ENCODE measurements around the gene IPO7.
"Not testable (repeated sequence)": the region's sequence is repeated elsewhere in the genome, so short reads cannot be mapped to it uniquely, and the experiment has no call there.

IPO7 gene

GRCh38 chr11:9384535-9385326, at the start of gene IPO7:
IPO7 (plus strand) TSS chr11:9384652; CDS start chr11:9384764, 112 bp downstream.
- peak; percentile 61 for DNase-seq (ENCODE audit: low read depth)

- no peak for DNase-seq (ENCODE audit: low read depth)
Measured at GRCh38 chr11:9341638-9342178, 42.7 kb upstream of the IPO7 start.

- no peak for DNase-seq (ENCODE audit: low read depth)
Measured at GRCh38 chr11:9344061-9344680, 40.3 kb upstream of the IPO7 start.

- no peak for DNase-seq (ENCODE audit: low read depth)
Measured at GRCh38 chr11:9347100-9347499, 37.4 kb upstream of the IPO7 start.

- not testable (repeated sequence) for DNase-seq (ENCODE audit: low read depth)
Measured at GRCh38 chr11:9347779-9348178, 36.7 kb upstream of the IPO7 start.

- DNase-seq (ENCODE audit: low read depth), result no peak
Measured at GRCh38 chr11:9351321-9351881, 33.1 kb upstream of the IPO7 start.

- DNase-seq (ENCODE audit: low read depth), result no peak
Measured at GRCh38 chr11:9357041-9357440, 27.4 kb upstream of the IPO7 start.

- not testable (repeated sequence) for DNase-seq (ENCODE audit: low read depth)
Measured at GRCh38 chr11:9360862-9361622, 23.4 kb upstream of the IPO7 start.

GRCh38 chr11:9362393-9362863, 22.0 kb upstream of the IPO7 start:
- no peak for DNase-seq (ENCODE audit: low read depth)

DNA sequence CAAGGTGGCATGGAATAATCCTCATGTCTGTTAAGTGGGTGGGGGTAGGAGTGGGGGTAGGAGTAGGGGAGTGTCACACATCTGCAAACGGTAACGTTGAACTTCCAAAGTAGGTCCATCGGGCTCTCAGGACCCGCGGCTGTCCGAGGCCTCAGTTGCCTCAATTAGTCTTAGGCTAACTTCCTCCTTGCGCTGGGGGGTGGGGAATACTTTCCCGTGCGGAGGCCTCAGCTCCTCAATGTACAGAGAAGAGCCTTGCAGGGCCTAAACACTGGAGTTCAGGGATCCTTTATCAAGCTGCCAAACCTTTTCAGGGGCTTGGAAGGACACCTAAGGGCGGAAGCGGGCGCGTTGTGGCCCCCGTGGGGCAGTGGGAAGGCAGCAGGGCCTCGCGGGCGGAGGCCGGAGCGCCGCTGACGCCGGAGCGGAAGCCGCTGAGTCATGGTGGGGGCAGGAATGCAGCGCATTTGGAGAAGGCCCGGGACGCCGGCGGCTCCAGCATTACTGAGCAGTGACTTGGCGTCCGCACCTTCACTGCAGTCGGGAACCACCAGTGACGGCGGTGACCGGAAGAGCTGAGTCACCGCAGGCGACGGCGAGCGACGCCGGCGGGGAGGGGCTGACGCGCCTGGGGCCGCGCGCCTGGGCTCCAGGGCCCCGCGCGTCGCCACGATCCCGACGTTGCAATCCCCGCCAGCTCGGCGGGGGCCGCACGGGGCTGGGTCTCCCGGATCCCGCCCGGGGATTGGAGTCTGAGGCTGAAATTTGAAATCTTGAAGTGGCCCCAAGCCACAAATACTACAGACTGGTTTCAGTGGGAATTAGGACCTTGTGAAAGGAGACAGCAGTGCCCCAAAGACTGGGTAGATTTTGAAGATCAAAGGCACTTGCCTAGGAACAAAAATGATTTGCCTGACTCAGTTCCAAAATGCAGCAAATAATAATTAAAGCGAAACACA, 20.2 kb upstream of the IPO7 start:
- DNase-seq (ENCODE audit: low read depth), result peak; percentile 85

DNA sequence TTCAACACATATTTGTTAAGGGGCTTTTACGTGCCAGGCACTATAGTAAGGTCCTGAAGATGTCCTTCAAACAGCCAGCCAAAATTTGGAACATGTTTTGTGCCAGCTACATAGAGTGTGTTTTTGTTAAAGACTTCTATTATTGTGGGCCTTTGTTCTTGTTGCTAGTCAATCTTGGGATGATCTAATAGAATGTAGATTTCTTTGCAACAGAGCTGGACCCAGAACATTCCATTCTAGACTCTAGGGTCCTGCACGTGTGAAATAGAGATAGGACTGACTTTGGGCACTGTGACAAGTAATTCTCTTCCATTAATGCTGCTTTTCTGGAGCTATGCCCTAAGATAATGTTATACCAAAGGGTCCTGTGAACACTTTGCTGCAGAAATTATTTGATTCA, 16.9 kb upstream of the IPO7 start:
- no peak for DNase-seq (ENCODE audit: low read depth)

DNA sequence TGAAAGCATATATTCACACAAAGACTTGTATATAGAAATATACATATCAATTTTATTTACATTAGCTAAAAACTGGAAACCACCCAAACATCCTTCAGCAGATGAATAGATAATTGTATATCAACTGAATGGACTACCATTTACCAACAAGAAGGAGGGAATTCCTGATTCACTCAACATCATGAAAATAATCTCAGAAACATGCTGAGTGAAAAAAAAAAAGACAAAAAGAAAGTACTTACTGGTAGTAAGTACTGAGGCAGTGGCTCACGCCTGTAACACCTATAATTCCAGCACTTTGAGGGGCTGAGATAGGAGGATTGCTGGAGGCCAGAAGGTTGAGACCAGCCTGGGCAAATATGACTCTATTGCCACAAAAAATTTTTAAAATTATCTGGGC, 7.4 kb upstream of the IPO7 start:
- DNase-seq (ENCODE audit: low read depth), result no peak

DNA sequence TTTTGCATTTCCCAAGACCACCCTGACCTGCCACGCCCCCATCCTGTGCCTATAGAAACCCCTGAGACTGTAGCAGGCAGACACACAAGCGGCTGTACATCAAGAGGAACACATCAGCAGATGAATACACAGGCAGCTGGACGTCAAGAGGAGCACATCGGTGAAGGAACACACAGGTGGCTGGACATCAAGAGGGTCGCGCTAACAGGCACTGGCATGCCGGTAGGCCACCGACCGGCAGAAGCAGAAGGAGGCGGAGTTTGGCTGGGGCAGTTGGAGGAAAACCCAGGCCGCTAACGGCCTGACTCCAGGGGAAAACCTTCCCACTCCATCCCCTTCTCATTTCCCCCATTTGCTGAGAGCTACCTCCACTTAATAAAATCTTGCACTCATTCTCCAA, 5.4 kb upstream of the IPO7 start:
- DNase-seq (ENCODE audit: low read depth), result no peak

DNA sequence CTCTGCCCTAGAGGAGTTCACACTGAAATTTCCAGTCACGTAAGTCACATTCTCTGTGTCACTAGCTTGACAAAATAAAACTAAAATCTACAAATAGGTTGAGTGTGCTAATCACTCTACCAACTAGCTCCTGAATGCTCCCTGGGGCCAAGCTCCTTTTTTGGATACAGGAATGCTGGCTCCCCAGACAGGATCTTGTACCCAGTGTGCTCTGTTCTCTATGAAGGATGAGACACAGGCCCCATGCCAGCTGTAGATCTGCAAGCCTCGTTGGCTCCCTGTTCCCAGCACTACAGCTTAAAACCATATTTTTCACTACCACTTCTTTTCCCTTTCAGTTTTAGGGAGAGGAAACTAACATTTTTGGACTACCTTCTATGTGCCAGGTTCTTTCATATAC, 3.7 kb upstream of the IPO7 start:
- no peak for DNase-seq (ENCODE audit: low read depth)

DNA sequence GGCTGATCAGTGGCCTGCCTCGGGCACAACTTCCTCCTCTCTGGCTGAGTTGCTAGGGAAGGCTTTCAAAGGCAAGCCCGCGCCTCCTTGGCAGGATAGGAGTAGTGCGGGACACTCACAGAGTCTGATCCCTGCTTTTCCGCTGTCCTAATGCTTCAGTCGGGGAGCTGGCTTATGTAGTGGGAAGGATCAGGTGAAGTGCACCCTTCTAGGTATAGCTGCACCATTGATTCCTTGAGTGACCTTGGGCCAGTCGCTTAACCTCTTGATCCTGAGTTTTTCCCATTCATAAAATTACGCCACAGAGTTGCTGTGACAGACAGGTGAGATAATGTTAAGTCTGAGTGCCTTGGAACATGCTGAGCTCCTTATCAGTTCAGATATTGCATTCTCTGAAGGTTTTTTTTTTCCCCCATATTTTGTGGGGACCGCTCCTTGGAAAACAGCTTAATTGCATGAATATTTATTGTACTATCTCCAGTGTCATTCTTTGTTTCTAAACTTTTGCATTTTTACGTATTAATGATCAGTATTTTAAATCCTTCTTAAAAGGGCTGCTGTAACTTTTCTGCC, 961 bp downstream of the IPO7 start:
- no peak for DNase-seq (ENCODE audit: low read depth)

- DNase-seq (ENCODE audit: low read depth), result no peak
Measured at GRCh38 chr11:9386086-9386485, 1.6 kb downstream of the IPO7 start.

DNA sequence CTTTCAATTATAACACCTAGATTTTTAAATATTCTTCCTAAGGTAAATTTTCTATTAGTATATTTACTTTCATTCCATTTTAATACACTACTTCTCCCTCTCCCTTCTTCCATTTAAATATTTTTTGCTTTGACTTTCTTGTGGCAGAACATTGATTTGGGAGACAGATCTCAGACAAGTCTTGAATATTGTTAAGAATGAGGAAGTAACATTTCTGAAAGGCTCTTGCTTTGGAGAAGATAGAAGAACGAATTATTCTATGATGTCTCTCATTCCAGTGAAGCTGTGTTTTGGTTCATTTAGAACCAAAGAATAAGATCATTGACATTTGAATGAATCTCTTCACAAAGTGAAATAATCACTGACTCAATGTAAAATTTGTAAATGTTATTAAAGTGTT, 2.4 kb downstream of the IPO7 start:
- no peak for DNase-seq (ENCODE audit: low read depth)

DNA sequence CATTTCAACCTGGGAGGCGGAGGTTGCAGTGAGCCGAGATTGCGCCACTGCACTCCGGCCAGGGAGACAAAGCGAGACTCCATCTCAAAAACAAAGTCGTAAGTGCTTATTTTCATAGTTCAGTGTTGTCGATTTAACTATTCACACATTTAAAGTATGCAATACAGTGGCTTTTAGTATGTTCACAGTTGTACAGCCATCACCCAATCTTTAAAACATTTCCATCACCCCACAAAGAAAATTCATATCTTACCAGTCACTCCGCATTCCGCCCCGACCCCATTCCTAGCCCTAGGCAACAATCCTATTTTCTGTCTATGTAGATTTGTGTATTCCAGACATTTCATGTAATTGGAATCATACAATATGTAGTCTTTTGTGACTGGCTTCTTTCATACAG, 11.9 kb downstream of the IPO7 start:
- no peak for DNase-seq (ENCODE audit: low read depth)

GRCh38 chr11:9396752-9397151, 12.3 kb downstream of the IPO7 start:
- DNase-seq (ENCODE audit: low read depth), result no peak

DNA sequence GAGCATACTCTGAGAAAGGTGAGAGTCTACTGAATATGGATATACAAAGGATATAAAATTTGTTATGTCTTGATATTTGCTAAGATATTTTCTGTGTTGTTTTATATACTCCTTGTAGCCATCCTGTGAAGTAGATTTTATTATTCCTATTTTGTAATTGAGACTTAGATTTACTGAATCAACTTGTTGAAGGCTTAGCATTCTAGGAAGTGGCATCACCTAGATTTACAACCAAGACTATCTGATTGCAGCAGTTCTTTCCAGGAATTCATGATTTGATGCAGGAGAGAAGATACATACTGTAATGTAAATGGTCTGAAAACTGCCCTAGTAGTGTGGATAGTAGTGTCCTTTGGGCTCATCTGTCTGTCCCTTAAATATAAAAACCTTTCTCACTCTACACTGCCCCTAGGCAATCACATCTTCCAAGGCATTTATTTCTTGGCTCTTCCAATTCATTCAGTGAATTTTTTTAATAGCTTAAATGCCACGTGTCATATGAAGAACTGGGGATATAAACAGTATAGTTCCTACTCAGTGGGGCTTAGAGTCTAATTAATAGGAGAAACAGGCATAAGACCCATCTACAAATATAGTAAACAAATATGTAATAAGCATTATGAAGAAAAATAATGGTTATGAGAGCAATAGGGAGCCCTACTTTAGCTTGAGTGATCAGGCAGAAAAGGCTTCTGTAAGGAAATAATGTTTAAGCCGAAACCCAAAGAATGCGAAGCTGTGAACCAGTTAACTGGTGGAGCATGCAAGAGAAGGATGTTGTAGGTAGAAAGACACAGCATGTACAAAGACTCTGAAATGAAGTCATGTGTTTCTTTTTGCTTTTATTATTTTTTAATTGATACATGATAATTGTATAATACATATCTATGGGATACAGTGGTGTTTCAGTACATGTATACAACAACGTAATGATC, 13.6 kb downstream of the IPO7 start:
- DNase-seq (ENCODE audit: low read depth), result no peak
